Measurements from ENCODE around the gene JAGN1. TPM values are rescaled to one million over a fixed set of nuclear protein-coding genes. Genes with fewer than 3 reads are reported as not detected.

JAGN1 gene
- total RNA-seq, 1 experiment from 2014 or later, result 34.2 TPM

DNA sequence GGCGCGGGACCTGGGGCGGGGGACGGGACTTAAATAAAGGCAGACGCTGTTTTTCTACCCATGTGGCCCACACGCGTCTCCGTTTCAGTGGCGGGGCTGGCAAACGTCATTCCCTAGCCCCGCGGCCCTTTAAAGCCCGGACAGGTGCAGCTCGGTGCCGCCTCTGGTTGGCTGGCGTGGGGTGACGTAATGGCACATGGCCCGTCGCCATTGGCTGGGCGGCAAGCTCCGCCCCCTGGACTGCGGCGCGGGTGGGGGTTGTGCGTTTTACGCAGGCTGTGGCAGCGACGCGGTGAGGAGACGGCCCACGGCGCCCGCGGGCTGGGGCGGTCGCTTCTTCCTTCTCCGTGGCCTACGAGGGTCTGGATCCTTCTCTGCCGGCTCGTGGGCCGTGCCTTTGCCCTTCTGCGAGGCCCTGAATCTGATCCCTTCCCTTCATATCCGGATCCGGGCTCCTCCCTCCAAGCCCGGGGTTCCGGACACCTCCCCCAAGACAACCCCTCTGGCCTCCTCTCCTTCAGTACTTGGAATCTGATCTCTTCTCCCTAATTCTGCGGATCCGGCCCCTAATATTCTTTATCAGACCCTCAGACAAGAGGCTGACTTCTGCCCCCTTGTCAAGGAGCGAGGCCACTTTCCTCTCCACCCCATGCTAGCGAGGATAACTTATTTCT, 43.3 kb downstream of the JAGN1 start, which contains the start of gene CRELD1:
CRELD1 (plus strand) TSS at position 274 of the 674 bp plus-strand sequence. CDS start 605 bp downstream, outside the sequence.
- Mint-ChIP-seq H3K4me3 (ENCODE audit: low read depth, unreplicated experiment) (peak within 1 kb of the TSS; percentile 93), H3K36me3 (ENCODE audit: insufficient read depth, unreplicated experiment) (peaks cover 36% of the 10 kb centered on the region), H3K27me3 (ENCODE audit: unreplicated experiment) (no peaks in the 10 kb centered on the region), H3K9me3 (ENCODE audit: low read depth, unreplicated experiment) (no peaks in the 10 kb centered on the region), H3K4me1 (ENCODE audit: low read depth, unreplicated experiment) (peaks cover 15% of the 10 kb centered on the region), H3K27ac (ENCODE audit: unreplicated experiment) (peak within 1 kb of the TSS; percentile 95)
- CTCF ChIA-PET, result interaction anchor here (0.5 to 1.9 kb wide), 4 partner anchors 13 to 71 kb away, joined by 4 to 20 read pairs (median 8); no protein-coding TSS in a partner anchor
- TF ChIP-seq, protein P1, sequence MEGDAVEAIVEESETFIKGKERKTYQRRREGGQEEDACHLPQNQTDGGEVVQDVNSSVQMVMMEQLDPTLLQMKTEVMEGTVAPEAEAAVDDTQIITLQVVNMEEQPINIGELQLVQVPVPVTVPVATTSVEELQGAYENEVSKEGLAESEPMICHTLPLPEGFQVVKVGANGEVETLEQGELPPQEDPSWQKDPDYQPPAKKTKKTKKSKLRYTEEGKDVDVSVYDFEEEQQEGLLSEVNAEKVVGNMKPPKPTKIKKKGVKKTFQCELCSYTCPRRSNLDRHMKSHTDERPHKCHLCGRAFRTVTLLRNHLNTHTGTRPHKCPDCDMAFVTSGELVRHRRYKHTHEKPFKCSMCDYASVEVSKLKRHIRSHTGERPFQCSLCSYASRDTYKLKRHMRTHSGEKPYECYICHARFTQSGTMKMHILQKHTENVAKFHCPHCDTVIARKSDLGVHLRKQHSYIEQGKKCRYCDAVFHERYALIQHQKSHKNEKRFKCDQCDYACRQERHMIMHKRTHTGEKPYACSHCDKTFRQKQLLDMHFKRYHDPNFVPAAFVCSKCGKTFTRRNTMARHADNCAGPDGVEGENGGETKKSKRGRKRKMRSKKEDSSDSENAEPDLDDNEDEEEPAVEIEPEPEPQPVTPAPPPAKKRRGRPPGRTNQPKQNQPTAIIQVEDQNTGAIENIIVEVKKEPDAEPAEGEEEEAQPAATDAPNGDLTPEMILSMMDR (IDR thresholded peaks at IDR 0.05; ENCODE audit: unreplicated experiment), result no peak
- intact Hi-C loops (cut with micrococcal nuclease; ENCODE audit: unreplicated experiment), result loop anchor here (2.0 to 5.0 kb wide), 2 partner anchors 35 to 86 kb away; no protein-coding TSS in a partner anchor
- peak; percentile 97 for DNase-seq
- BruUV-seq (replicated peaks), result TSS peak; percentile 69

DNA sequence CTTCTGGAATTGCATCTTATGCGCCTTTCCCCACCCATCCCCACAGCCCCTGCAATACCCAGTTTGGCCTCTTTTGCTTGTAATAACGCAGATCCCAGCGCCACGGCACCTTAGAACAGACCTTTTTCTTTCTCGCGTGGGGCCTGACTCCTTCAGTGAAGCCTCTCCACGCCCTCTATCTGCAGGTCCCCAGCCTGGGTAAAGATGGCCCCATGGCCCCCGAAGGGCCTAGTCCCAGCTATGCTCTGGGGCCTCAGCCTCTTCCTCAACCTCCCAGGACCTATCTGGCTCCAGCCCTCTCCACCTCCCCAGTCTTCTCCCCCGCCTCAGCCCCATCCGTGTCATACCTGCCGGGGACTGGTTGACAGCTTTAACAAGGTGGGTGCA, 43.8 kb downstream of the JAGN1 start:
- H3K27me3 Mint-ChIP-seq (ENCODE audit: unreplicated experiment), result no peaks in the 10 kb centered on the region
- peaks cover 36% of the 10 kb centered on the region for H3K36me3 Mint-ChIP-seq (ENCODE audit: insufficient read depth, unreplicated experiment)
- BruUV-seq (replicated peaks), result no TSS peak
- DNase-seq, result no peak
- peak overlapping the region; percentile 93 for H3K4me3 Mint-ChIP-seq (ENCODE audit: low read depth, unreplicated experiment)
- CTCF ChIA-PET, result interaction anchor here (1.5 kb wide), 2 partner anchors 12 to 71 kb away, joined by 4 to 6 read pairs; no protein-coding TSS in a partner anchor
- H3K9me3 Mint-ChIP-seq (ENCODE audit: low read depth, unreplicated experiment), result no peaks in the 10 kb centered on the region
- H3K27ac Mint-ChIP-seq (ENCODE audit: unreplicated experiment), result peak overlapping the region; percentile 95
- intact Hi-C loops (cut with micrococcal nuclease; ENCODE audit: unreplicated experiment), result loop anchor here (5.0 kb wide), 1 partner anchor 87 kb away; no protein-coding TSS in a partner anchor
- peaks cover 15% of the 10 kb centered on the region for H3K4me1 Mint-ChIP-seq (ENCODE audit: low read depth, unreplicated experiment)
- TF ChIP-seq, protein P1 (IDR thresholded peaks at IDR 0.05; ENCODE audit: unreplicated experiment), result no peak

DNA sequence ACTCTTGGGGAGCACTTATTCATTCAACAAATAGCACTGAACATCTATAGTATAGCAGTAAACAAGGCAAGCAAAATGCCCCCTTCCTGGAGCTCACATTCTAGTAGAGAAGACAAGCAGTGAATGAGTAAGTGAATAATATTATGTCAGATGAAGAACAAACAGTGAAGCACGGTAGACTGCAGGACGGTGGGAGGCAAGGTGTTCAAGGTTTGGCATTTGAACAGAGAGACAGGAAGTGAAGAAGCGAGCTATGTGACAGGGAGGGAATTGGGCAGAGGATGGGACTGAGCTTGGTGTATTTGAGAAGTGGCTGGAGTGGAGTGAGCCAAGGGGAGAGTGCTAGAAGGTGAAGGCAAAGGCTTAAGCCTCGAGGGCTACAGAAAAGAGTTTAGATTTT, 44.6 kb downstream of the JAGN1 start:
- Mint-ChIP-seq H3K9me3 (ENCODE audit: low read depth, unreplicated experiment) (no peaks in the 10 kb centered on the region), H3K27me3 (ENCODE audit: unreplicated experiment) (no peaks in the 10 kb centered on the region), H3K4me1 (ENCODE audit: low read depth, unreplicated experiment) (peaks cover 15% of the 10 kb centered on the region), H3K27ac (ENCODE audit: unreplicated experiment) (peak overlapping the region; percentile 3), H3K4me3 (ENCODE audit: low read depth, unreplicated experiment) (peak overlapping the region; percentile 93), H3K36me3 (ENCODE audit: insufficient read depth, unreplicated experiment) (peaks cover 36% of the 10 kb centered on the region)
- no TSS peak for BruUV-seq (replicated peaks)
- DNase-seq, result no peak
- TF ChIP-seq, protein P1 (IDR thresholded peaks at IDR 0.05; ENCODE audit: unreplicated experiment), result no peak
- CTCF ChIA-PET, result interaction anchor here (1.2 to 1.5 kb wide), 2 partner anchors 11 to 38 kb away, joined by 3 to 6 read pairs; no protein-coding TSS in a partner anchor
- intact Hi-C loops (cut with micrococcal nuclease; ENCODE audit: unreplicated experiment), result loop anchor here (5.0 kb wide), 1 partner anchor 88 kb away; no protein-coding TSS in a partner anchor

DNA sequence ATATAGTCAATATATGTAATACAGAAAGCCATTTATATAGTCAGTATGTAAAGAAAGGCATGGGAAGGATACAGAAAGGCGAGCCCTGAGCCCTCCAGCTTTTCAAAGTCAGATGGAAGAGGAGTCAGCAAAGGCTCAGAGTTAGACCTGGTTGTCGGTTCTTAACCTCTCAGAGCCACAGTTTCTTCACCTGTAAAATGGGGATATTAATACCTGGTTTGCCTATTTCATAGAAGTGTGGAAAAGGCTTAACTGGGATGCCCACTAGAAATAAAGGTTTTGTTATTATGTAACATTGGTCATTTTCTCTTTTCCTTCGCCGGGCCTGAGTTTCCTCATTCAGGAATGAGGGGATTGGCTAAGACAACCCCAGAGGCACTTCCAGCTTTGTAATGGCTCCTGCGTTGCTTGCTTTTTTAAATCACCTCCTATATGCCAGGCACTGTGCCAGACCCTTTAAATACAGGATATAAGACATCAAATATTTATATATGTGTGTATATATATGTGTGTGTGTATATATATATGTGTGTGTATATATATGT, 45.6 kb downstream of the JAGN1 start:
- H3K27ac Mint-ChIP-seq (ENCODE audit: unreplicated experiment), result no peak overlapping the region
- TF ChIP-seq, protein P1 (IDR thresholded peaks at IDR 0.05; ENCODE audit: unreplicated experiment), result no peak
- DNase-seq, result no peak
- no peak overlapping the region for H3K4me3 Mint-ChIP-seq (ENCODE audit: low read depth, unreplicated experiment)
- BruUV-seq (replicated peaks), result no TSS peak
- intact Hi-C loops (cut with micrococcal nuclease; ENCODE audit: unreplicated experiment), result no loop called here
- peaks cover 15% of the 10 kb centered on the region for H3K4me1 Mint-ChIP-seq (ENCODE audit: low read depth, unreplicated experiment)
- peaks cover 36% of the 10 kb centered on the region for H3K36me3 Mint-ChIP-seq (ENCODE audit: insufficient read depth, unreplicated experiment)
- H3K9me3 Mint-ChIP-seq (ENCODE audit: low read depth, unreplicated experiment), result no peaks in the 10 kb centered on the region
- H3K27me3 Mint-ChIP-seq (ENCODE audit: unreplicated experiment), result no peaks in the 10 kb centered on the region
- CTCF ChIA-PET, result interaction anchor here (0.6 to 1.5 kb wide), 2 partner anchors 10 to 41 kb away, joined by 3 to 6 read pairs; no protein-coding TSS in a partner anchor

All from Calu3 (cell line).